ENCODE measurements around the gene CEP41.

The CEP41 gene

GRCh38 chr7:130419658-130420057 lies 21.2 kb downstream of the CEP41 start:
- DNase-seq (ENCODE audit: low read depth in 2 of 2): no peak

GRCh38 chr7:130418306-130418705 lies 22.5 kb downstream of the CEP41 start:
- DNase-seq (ENCODE audit: low read depth in 2 of 2): no peak

GRCh38 chr7:130417213-130417612 lies 23.6 kb downstream of the CEP41 start:
- no peak for DNase-seq (ENCODE audit: low read depth in 2 of 2)

- DNase-seq (ENCODE audit: low read depth in 2 of 2): no peak
These were observed 25.8 kb downstream of the CEP41 start for GRCh38 chr7:130415006-130415405.

GRCh38 chr7:130413201-130413600 lies 27.6 kb downstream of the CEP41 start:
- DNase-seq (ENCODE audit: low read depth in 2 of 2): no peak

- no peak for DNase-seq (ENCODE audit: low read depth in 2 of 2)
These were observed 29.8 kb downstream of the CEP41 start for GRCh38 chr7:130410868-130411541.

GRCh38 chr7:130409712-130410072 lies 31.1 kb downstream of the CEP41 start:
- DNase-seq (ENCODE audit: low read depth in 2 of 2): no peak

- no peak for DNase-seq (ENCODE audit: low read depth in 2 of 2)
These were observed 31.6 kb downstream of the CEP41 start for GRCh38 chr7:130409067-130409711.

- no peak for DNase-seq (ENCODE audit: low read depth in 2 of 2)
These were observed 35.8 kb downstream of the CEP41 start for GRCh38 chr7:130405003-130405402.

GRCh38 chr7:130401578-130401977 lies 39.2 kb downstream of the CEP41 start:
- no peak for DNase-seq (ENCODE audit: low read depth in 2 of 2)

GRCh38 chr7:130401101-130401500 lies 39.7 kb downstream of the CEP41 start:
- no peak for DNase-seq (ENCODE audit: low read depth in 2 of 2)

- DNase-seq (ENCODE audit: low read depth in 2 of 2): peak; percentile 91 to 94
These were observed 40.7 kb downstream of the CEP41 start for GRCh38 chr7:130400120-130400572.

GRCh38 chr7:130398526-130399090 lies 42.2 kb downstream of the CEP41 start:
- no peak for DNase-seq (ENCODE audit: low read depth in 2 of 2)

GRCh38 chr7:130397758-130398073 lies 43.1 kb downstream of the CEP41 start:
- no peak for DNase-seq (ENCODE audit: low read depth in 2 of 2)

GRCh38 chr7:130397051-130397757 lies 43.6 kb downstream of the CEP41 start:
- peak; percentile 48 to 49 for DNase-seq (ENCODE audit: low read depth in 2 of 2)

- DNase-seq (ENCODE audit: low read depth in 2 of 2): no peak
These were observed 44.7 kb downstream of the CEP41 start for GRCh38 chr7:130396109-130396508.

GRCh38 chr7:130395421-130395820 lies 45.4 kb downstream of the CEP41 start:
- DNase-seq (ENCODE audit: low read depth in 2 of 2): no peak

- DNase-seq (ENCODE audit: low read depth in 2 of 2): no peak
These were observed 46.2 kb downstream of the CEP41 start for GRCh38 chr7:130394421-130395195.

GRCh38 chr7:130393841-130394411 lies 46.9 kb downstream of the CEP41 start:
- no peak for DNase-seq (ENCODE audit: low read depth in 2 of 2)

- peak; percentile 63 to 64 for DNase-seq (ENCODE audit: low read depth in 2 of 2)
These were observed 47.7 kb downstream of the CEP41 start for GRCh38 chr7:130393101-130393561.

- no peak for DNase-seq (ENCODE audit: low read depth in 2 of 2)
These were observed 50.3 kb downstream of the CEP41 start for GRCh38 chr7:130390486-130390885.
